GM21381 (cell line): ENCODE data around the gene PPP1R18.
A peak's percentile ranks its signal among the peaks of the same experiment; 100 is the strongest.
"Not testable (repeated sequence)": the region's sequence is repeated elsewhere in the genome, so short reads cannot be mapped to it uniquely, and the experiment has no call there.

ENCODE experiments used
- ATAC-seq: cut with Tn5 transposase; IDR thresholded peaks from one replicate; pipeline ENCODE4 v1.9.1; 2021; ENCODE audit warnings: mild to moderate bottlenecking, moderate library complexity; ENCODE audit not compliant: unreplicated experiment

Gene PPP1R18

GRCh38 chr6:30670760-30671527 lies 15.5 kb downstream of the PPP1R18 start:
- ATAC-seq: no peak

DNA sequence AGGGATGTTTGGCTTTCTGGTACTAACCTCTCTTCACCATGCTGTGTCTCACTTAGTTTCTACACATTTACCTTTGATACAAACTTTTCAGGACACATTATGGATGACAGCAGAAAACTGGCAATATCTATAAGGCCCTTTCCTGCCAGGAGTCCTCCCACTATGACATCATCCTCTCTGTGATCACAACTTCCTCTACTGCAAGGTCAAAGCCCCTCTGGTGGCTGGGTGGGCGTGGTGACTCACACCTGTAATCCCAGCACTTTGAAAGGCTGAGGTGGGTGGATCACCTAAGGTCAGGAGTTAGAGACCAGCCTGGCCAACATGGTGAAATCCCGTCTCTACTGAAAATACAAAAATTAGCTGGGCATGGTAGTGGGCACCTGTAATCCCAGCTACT lies 20.1 kb downstream of the PPP1R18 start:
- not testable (repeated sequence) for ATAC-seq

- ATAC-seq: no peak
These were observed 21.3 kb downstream of the PPP1R18 start for GRCh38 chr6:30664994-30665767.

- ATAC-seq: not testable (repeated sequence)
These were observed 28.5 kb downstream of the PPP1R18 start for GRCh38 chr6:30657922-30658321.

GRCh38 chr6:30657454-30657853 lies 29.0 kb downstream of the PPP1R18 start:
- no peak for ATAC-seq

- no peak for ATAC-seq
These were observed 29.9 kb downstream of the PPP1R18 start for GRCh38 chr6:30656513-30656912.

- ATAC-seq: no peak
These were observed 30.7 kb downstream of the PPP1R18 start for GRCh38 chr6:30655743-30656094.

DNA sequence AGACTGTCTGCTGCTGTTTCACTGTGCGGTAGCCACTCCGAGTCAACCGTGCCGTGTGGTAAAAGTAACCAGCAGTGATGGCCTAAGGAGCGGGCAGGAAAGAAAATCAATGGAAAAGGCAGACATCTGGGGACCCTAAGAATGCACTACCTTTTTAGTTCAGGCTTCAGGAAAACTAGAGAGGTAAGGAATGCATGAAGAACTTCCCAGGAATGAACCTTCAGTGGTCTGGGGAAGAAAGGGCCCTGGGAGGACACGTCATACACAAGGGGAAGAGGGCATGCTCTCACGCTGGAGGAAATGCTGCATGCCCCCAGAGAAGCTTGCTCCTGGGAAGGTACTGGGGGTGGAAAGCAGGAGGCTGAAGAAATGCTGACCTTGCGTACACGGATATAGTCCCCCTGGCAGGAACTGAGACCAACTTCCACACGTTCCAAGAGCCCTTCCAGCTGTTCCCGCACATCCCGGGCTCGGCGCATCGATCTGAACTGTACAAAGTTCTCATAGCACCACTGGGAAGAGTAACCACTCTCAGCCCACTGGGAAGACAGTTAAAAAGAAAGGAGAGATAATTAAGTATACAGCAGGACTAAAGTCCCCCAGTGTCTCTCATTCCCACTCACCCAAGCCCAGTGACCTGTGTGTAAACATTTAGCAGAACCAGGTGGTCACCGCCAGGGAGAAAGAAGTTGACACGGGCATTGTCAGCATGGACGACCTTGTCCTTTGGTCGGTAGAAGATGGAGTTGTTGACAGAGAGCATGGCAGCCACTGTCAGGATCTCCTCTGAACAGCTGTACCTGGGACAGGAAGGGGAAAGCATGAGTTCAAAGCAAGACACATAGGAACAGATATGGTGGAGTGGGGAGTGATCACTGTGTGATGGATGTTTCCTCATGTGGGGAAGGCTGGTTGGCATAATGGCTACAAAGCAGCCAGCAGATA lies 31.4 kb downstream of the PPP1R18 start:
- no peak for ATAC-seq

- ATAC-seq: no peak
These were observed 35.3 kb downstream of the PPP1R18 start for GRCh38 chr6:30651143-30651542.

DNA sequence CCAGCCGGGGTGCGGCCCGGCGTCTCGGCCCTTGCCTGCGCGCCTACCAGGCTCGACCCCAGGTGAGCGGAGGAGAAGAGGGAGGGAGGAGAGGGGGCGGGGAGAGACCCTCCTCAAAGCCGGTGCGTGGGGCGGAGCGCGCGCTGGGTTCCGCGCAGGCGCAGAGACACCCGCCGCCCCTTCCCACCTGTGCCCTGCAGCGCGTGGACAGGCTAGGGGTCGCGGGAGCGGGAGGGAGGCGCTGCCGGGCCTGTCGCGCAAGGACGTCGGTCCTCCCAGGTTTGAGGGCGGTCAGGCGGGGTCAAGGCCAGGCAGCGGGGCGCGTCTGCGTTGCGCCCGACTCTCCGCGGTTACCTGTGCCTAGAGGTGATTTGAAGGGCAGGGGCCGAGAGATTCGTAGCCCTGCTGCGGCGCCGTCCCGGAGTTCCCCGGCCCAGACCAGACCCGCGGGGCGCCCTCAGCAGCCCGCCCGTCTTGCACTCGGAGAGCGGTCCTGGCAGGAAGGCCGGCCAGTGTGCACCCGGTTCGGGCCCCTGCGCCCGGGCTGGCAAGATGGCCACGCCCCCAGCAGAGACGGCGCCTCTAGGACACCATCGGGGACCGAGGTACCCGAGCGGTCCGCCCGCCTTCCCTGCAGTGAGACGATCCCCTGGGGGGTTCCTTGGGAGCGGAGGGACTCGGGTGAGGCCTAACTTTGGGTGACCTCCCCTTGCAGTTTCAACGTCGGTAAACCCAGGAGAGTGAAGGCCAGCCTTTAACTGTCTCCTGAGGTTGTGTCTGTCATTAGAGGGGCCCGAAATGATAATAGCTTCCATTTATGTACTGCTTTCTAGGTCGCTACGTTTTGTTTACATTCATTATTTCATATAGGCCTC lies 39.0 kb downstream of the PPP1R18 start:
- ATAC-seq: peak; percentile 72

DNA sequence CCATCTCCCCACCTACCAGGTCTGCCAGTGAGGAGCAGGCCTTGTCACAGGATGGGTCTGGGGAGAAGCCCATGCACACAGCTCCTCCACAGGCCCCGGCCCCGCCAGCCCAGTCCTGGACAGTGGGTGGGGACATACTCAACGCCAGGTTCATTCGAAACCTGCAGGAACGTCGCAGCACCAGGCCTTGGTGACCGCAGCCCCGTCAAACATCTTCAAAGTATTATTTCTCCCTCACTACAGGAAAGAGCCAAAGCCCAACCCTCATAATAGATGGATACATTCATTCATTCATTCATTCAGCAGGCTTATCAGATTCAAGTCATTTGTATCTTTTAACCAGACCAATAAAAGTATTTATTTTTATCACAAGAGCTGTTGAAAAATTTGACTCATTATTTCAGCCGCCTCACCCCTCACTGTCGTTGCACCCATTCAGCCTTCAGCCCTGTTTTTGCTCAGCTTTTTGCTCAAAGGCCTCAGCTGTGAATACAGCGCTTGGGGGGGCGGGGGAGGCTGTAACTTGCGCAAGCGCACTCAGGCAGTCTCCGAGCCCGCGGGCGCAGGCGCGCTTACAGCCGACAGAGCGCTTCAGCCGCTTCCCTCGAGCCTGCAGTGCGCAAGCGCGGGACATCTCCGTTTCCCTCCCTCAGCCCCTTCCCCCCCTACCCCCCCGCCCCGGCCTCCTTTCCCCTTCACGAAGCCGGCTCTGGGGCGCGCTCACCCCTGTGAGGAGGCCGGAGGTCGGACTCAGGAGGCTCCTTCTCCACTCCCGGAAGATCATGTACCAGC lies 39.8 kb downstream of the PPP1R18 start, which contains the start of gene C6orf136:
Gene C6orf136, plus strand, starts transcription at position 684 of the 792 bp plus-strand sequence. Its CDS starts 99 bp downstream, at position 783.
- ATAC-seq: peak; percentile 47

GRCh38 chr6:30645989-30646388 lies 40.5 kb downstream of the PPP1R18 start:
- ATAC-seq: no peak

DNA sequence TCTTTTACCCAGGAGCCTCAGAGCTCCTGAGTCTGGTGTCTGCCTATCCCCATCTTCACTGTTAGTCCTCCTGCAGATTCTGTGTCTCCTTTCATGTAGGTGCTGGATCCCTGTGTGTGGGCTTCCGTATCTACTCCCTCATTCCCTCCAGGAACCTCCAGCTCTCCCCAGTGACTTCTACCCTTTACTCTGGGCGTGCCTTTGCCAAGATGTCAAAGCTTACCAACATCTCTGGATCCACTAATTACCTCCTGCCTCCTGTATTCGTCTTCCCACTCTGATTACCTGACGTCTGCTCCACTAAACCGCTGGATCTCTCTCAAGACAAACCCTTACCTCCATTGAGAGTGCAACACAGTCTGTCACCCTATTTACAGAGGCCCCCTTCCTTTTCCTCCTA lies 41.7 kb downstream of the PPP1R18 start:
- no peak for ATAC-seq

DNA sequence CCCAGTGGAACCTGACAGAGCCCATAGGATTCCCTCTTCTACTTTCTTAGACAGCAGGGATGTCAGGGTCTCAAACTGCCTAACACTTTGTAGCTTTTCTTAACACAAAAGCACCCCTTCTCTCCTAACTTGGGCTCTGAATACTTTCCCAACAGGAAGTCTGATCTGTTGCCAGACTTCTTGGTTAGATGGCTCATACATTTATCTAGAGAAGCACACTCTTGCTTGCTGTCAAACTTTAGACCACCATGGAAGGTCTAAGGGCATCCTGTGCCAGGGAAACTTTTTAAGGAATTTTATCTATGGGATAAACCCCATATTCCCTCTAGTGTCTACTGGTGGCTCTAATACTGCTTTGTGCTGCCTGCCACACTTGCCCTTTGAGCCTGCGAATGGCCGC lies 42.8 kb downstream of the PPP1R18 start:
- ATAC-seq: no peak

GRCh38 chr6:30641048-30641447 lies 45.4 kb downstream of the PPP1R18 start:
- no peak for ATAC-seq

DNA sequence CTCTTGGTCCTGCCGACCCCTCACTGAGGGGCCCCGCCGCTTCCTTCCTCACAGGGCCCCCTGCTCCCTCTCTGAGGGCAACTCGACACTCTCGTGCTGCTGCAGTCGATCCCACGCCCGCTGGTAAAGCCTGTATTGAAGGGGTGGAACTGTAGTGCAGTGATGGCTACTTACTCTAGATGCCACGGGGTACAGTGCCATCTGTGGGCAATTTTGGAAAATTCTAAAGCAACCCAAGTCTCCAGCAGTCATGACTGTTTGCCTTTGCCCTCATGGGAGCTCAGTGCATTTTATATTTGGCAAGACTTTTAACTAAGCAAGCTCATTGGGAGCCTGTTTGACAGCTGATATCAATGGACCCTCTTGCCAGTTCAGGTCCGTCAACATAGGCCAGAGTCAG lies 46.0 kb downstream of the PPP1R18 start:
- ATAC-seq: no peak

GRCh38 chr6:30635834-30636233 lies 50.6 kb downstream of the PPP1R18 start:
- no peak for ATAC-seq

- peak; percentile 81 for ATAC-seq
These were observed 59.7 kb downstream of the PPP1R18 start, which contains the start of gene ATAT1 for GRCh38 chr6:30626484-30627366. Gene ATAT1 (plus strand): TSS chr6:30626874.
